HG03280 (cell line): ENCODE results near the gene MCM5.
"Not testable (repeated sequence)": the region's sequence is repeated elsewhere in the genome, so short reads cannot be mapped to it uniquely, and the experiment has no call there.

Experiments used
- ATAC-seq: cut with Tn5 transposase; IDR thresholded peaks from one replicate; pipeline ENCODE4 v1.9.1; 2021; ENCODE audit warnings: mild to moderate bottlenecking, moderate library complexity; ENCODE audit not compliant: unreplicated experiment

Gene MCM5

DNA sequence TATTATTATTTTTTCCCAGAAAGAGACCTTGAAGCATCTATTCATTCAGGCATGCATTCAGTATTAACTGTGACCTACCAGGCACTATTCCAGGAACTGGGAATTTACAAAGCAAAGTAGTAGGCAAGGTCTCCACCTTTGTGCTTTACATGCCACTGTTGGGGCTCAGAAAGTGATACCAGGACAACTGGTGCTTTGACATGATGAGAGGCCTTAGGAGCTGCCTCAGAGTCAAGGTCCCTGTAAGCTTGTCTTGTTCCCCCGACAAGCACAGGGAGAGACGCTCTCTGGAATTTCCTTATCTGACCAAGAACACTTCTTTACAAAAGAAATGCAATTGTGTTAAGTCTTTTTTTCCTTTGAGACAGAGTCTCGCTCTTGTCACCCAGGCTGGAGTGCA lies 21.3 kb upstream of the MCM5 start:
- no peak for ATAC-seq

GRCh38 chr22:35379146-35379993 lies 20.6 kb upstream of the MCM5 start:
- ATAC-seq, result no peak

DNA sequence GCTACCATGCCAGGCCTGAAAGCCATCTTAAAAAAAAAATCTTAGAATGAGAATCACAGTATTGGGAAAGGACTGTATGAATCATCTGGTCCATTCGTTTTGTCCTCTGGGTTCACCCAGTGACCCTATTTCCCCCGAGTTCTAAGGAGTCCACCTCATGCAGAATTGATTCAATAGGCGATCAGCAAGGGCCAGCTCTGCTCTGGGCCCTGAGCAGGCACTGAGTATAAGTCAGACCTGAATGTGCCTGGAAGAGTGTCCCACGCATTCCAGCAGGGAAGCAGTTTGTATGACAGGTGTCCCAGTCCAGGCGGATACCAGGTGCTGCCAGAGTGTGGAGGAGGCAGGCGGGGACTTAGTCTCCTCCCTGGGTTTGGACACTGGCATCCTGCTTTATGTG lies 19.9 kb upstream of the MCM5 start:
- no peak for ATAC-seq

- ATAC-seq, result peak; percentile 54
These were observed 19.2 kb upstream of the MCM5 start, which contains the start of gene HMOX1 for GRCh38 chr22:35380537-35381423. Gene HMOX1, plus strand, starts transcription at chr22:35381096. Its CDS starts 78 bp downstream, at chr22:35381174.

DNA sequence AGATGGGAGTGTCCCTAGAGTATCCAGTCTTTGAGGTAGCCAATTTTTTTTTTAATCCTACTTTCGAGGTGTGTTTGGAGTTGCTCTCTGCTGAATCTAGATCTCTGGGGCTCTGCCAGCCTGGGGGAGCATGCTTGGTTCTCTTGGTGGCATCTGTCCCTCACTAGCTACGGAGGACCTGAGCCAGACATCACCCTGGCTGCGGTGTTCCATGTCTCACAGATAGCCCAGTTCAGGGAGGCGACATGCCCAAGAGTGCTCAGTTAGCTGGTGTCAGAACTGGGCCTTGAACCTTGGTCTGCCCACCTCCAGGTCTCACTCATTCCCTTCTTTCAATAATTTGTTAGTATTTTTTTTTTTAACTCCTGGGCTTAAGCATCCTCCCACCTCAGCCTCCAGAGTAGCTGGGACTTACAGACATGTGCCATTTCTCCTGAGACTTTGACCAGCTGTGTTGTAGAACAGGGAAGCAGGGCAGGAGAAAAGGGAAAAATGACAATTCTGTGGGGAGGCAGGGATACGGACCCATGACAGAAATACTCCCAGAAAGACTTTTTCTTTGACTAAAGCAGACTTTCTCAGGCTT lies 18.4 kb upstream of the MCM5 start:
- peak; percentile 2 for ATAC-seq

DNA sequence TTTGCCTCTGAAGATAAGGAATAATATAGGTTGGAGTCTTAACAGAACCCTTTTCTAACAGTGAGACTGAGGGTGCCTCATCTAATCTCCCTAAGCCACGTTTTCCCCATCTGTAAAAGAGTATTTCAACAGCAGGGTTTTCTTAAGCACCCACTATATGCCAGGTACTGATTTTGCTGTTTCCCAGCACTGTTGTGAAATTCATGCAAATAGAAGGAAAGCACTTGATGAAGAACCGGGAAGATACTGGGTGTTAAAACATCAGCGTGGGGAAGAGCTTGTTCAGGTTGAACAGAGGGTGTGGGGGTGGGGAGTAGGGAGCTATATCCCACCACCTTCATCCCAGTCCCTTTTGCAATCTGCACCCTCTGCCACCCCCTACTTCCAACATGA lies 16.3 kb upstream of the MCM5 start:
- ATAC-seq, result no peak

DNA sequence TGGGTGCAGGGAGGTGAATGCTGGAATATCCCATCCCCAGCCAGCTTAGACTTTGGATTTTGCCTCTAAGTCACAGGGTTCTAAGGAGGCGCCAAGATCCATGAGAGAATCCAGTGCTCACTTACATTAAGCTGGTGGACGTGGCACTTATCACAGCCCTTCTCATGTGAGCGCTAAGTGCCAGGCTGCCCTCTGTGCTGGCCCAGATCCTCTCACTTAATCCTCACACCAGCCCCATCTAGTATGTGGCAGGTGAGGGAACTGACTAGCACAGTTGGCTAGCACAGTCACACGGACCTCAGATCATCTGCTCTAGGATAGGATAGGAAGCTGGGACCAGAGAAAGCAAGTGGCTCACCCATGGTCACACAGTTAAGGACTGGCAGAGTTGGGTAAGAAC lies 15.4 kb upstream of the MCM5 start:
- ATAC-seq, result no peak

GRCh38 chr22:35384975-35385588 lies 14.9 kb upstream of the MCM5 start:
- ATAC-seq, result no peak

GRCh38 chr22:35386670-35387288 lies 13.2 kb upstream of the MCM5 start:
- ATAC-seq, result no peak

- no peak for ATAC-seq
These were observed 9.0 kb upstream of the MCM5 start for GRCh38 chr22:35390933-35391332.

- ATAC-seq, result no peak
These were observed 7.6 kb upstream of the MCM5 start for GRCh38 chr22:35392357-35392756.

- ATAC-seq, result no peak
These were observed 6.6 kb upstream of the MCM5 start for GRCh38 chr22:35393116-35394010.

GRCh38 chr22:35394011-35394312 lies 6.0 kb upstream of the MCM5 start:
- no peak for ATAC-seq

DNA sequence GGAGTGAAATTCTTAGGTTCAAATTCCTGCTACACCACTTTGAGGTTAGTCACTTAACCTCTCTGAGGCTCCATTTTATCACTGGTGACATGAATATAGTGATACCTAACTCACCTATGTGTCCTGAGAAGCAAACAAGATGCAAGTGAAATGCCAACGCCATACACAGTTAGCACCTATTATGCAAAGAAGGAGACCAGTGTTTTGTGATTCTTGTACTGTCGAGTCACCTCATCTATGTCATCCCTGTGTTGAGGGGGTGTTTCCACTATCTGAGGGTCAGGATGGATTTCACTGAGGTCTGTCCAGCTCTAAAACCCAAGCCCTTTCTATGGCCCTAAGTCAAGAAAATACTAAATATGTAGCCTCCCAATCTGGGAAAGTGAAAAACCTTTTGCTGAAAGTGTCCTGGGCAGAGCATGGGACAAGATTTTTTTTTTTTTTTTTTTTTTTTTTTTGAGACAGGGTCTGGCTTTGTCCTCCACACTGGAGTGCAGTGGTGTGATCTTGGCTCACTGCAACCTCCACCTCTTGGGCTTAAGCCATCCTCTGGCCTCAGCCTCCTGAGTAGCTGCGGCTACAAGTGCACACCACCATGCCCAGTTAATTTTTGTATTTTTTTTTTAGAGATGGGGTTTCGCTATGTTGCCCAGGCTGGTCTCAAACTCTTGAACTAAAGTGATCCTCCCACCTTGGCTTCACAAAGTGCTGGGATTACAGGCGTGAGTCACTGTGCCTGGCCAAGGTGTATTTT lies 5.0 kb upstream of the MCM5 start:
- no peak for ATAC-seq

DNA sequence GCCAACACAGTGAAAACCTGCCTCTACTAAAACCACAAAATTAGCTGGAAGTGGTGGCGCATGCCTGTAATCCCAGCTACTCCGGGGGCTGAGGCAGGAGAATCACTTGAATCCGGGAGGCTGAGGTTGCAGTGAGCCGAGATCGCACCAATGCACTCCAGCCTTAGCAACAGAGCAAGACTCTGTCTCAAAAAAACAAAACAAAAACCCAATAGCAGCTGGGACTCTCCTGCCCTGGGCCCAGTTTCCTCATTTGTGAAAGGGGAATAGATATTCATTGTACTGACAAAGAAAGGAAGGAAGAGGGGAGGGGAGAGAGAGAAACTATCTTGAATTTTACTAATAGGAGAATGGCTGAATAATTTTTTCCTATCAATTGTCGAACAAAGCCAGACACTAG lies 3.3 kb upstream of the MCM5 start:
- not testable (repeated sequence) for ATAC-seq

- no peak for ATAC-seq
These were observed 2.6 kb upstream of the MCM5 start for GRCh38 chr22:35397095-35397904.

DNA sequence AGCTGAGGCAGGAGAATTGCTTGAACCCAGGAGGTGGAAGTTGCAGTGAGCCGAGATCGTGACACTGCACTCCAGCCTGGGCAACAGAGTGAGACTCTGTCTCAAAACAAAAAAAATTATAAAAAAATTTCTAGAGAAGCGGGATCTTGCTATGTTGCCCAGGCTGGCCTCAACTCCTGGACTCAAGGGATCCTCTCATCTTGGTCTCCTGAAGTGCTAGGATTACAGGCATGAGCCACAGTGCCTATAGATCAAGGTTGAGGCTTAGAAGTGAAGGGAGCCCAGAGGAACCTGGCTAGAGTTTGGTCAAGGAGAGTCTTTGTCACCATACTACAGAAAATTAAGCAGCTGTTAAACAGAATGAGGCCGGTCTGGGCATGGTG lies 1.4 kb upstream of the MCM5 start:
- no peak for ATAC-seq

DNA sequence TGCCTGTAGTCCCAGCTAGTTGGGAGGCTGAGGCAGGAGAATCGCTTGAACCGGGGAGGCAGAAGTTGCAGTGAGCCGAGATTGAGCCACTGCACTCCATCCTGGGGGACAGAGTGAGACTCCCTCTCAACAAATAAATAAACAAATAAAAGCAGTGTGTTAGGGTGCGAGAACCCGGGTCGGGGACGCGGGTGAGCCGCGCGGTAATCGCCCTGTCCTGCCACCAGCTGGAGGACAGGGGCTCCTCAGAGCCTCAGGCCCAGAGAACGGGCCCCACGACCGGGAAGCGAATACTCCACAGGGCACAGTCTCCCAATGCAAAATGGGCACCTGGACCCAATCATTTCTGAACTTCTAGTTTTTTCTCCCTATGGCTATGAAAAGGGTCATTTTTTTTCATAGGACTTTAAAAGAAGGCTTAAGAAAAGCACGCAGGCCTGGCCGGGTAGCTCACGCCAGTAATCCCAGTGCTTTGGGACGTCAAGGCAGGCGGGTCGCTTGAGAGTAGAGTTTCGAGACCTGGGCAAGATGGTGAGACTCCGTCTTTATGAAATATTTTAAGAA lies 744 bp upstream of the MCM5 start:
- ATAC-seq, result no peak
